Ishikawa (cell line): ENCODE data around the gene CCNT2.

Experiments
- CEBPB ChIP-seq: IDR thresholded peaks from 2 replicates; pipeline ENCODE4 v1.6.1; 2012
- CREB1 ChIP-seq: IDR thresholded peaks from 2 replicates; pipeline ENCODE4 v1.6.1; 2012; ENCODE audit warnings: low read depth
- EGR1 ChIP-seq: IDR thresholded peaks from 2 replicates; pipeline ENCODE4 v1.6.1; 2012
- EP300 ChIP-seq: IDR thresholded peaks from 2 replicates; pipeline ENCODE4 v1.6.1; 2012; ENCODE audit warnings: borderline replicate concordance
- FOXM1 ChIP-seq: IDR thresholded peaks from 2 replicates; pipeline ENCODE4 v1.6.1; 2012; ENCODE audit warnings: low read depth, borderline replicate concordance
- MAX ChIP-seq: IDR thresholded peaks from 2 replicates; pipeline ENCODE4 v1.6.1; 2012
- NFIC ChIP-seq: IDR thresholded peaks from 2 replicates; pipeline ENCODE4 v1.6.1; 2012
- RAD21 ChIP-seq: IDR thresholded peaks from 2 replicates; pipeline ENCODE4 v1.6.1; 2012; ENCODE audit warnings: low read depth
- REST ChIP-seq: IDR thresholded peaks from 2 replicates; pipeline ENCODE4 v1.6.1; 2012; ENCODE audit warnings: low read depth, mild to moderate bottlenecking
- TAF1 ChIP-seq: IDR thresholded peaks from 2 replicates; pipeline ENCODE4 v1.6.1; 2012; ENCODE audit warnings: low read depth, mild to moderate bottlenecking
- TCF12 ChIP-seq: IDR thresholded peaks from 2 replicates; pipeline ENCODE4 v1.6.1; 2012; ENCODE audit warnings: low read depth
- TEAD4 ChIP-seq: IDR thresholded peaks from 2 replicates; pipeline ENCODE4 v1.6.1; 2012
- USF1 ChIP-seq: IDR thresholded peaks from 2 replicates; pipeline ENCODE4 v1.6.1; 2012
- YY1 ChIP-seq: IDR thresholded peaks from 2 replicates; pipeline ENCODE4 v1.6.1; 2012; ENCODE audit warnings: low read depth
- ZBTB7A ChIP-seq: IDR thresholded peaks from 2 replicates; pipeline ENCODE4 v1.6.1; 2012; ENCODE audit warnings: low read depth

CCNT2 gene

GRCh38 chr2:134944975-134945374, 26.4 kb downstream of the CCNT2 start:
- TF ChIP-seq YY1 = no peak
- no peak for TF ChIP-seq CEBPB
- no peak for TF ChIP-seq FOXM1
- no peak for TF ChIP-seq USF1
- no peak for TF ChIP-seq CREB1

- TF ChIP-seq EP300 = no peak
- no peak for TF ChIP-seq USF1
- TF ChIP-seq FOXM1 = no peak
- TF ChIP-seq RAD21 = no peak
- TF ChIP-seq CEBPB = no peak
- TF ChIP-seq CREB1 = no peak
- TF ChIP-seq REST = no peak
- no peak for TF ChIP-seq ZBTB7A
- no peak for TF ChIP-seq YY1
- no peak for TF ChIP-seq TAF1
- no peak for TF ChIP-seq TCF12
- TF ChIP-seq NFIC = no peak
- no peak for TF ChIP-seq EGR1
Measured at GRCh38 chr2:134946073-134946472, 27.5 kb downstream of the CCNT2 start.

GRCh38 chr2:134949981-134950708, 31.5 kb downstream of the CCNT2 start:
- TF ChIP-seq NFIC = no peak
- TF ChIP-seq USF1 = no peak
- TF ChIP-seq EP300 = no peak
- no peak for TF ChIP-seq TAF1
- TF ChIP-seq CEBPB = no peak
- no peak for TF ChIP-seq ZBTB7A
- TF ChIP-seq EGR1 = no peak
- TF ChIP-seq MAX = no peak
- TF ChIP-seq CREB1 = no peak
- no peak for TF ChIP-seq REST
- TF ChIP-seq TEAD4 = no peak
- no peak for TF ChIP-seq TCF12
- no peak for TF ChIP-seq YY1
- no peak for TF ChIP-seq RAD21
- no peak for TF ChIP-seq FOXM1

- TF ChIP-seq YY1 (no peak), TEAD4 (no peak), NFIC (no peak), USF1 (no peak)
Measured at GRCh38 chr2:134950886-134951285, 32.3 kb downstream of the CCNT2 start.

- no peak for TF ChIP-seq TEAD4
- no peak for TF ChIP-seq EP300
- TF ChIP-seq USF1 = no peak
- no peak for TF ChIP-seq EGR1
- no peak for TF ChIP-seq CREB1
- TF ChIP-seq CEBPB = no peak
- no peak for TF ChIP-seq ZBTB7A
- no peak for TF ChIP-seq TAF1
- no peak for TF ChIP-seq FOXM1
- no peak for TF ChIP-seq RAD21
- no peak for TF ChIP-seq TCF12
- no peak for TF ChIP-seq MAX
Measured at GRCh38 chr2:134952608-134953007, 34.0 kb downstream of the CCNT2 start.
